Epithelial cell of esophagus (primary cell): Measurements from ENCODE around the gene CYP4F3.

Source experiments
- DNase-seq: peaks from one replicate; pipeline ENCODE4 v3.0.0; 2010; ENCODE audit warnings: low read depth
- H3K4me3 ChIP-seq: 2 replicates; pipeline ENCODE4 v1.5.1; 2011; ENCODE audit warnings: mild to moderate bottlenecking, low read length, control low read depth
- CTCF ChIP-seq: IDR thresholded peaks from 2 replicates; pipeline ENCODE4 v1.5.1; 2011; ENCODE audit warnings: low read depth, mild to moderate bottlenecking, low read length, control low read depth, inconsistent platforms; ENCODE audit not compliant: insufficient read depth; ENCODE audit errors: missing control alignments

CYP4F3 gene

GRCh38 chr19:15621801-15622200, 18.9 kb upstream of the CYP4F3 start:
- no peak for TF ChIP-seq CTCF
- H3K4me3 ChIP-seq, result no peak overlapping the region
- no peak for DNase-seq

GRCh38 chr19:15622991-15623390, 17.7 kb upstream of the CYP4F3 start:
- H3K4me3 ChIP-seq, result no peak overlapping the region
- DNase-seq, result peak; percentile 22
- TF ChIP-seq CTCF, result no peak

GRCh38 chr19:15623711-15624318, 16.9 kb upstream of the CYP4F3 start:
- H3K4me3 ChIP-seq, result no peak overlapping the region
- TF ChIP-seq CTCF, result no peak
- no peak for DNase-seq

- TF ChIP-seq CTCF, result no peak
- no peak for DNase-seq
Measured at GRCh38 chr19:15628236-15629002, 12.3 kb upstream of the CYP4F3 start.

GRCh38 chr19:15629003-15629880, 11.5 kb upstream of the CYP4F3 start:
- peak; percentile 87 for TF ChIP-seq CTCF
- peak; percentile 75 for DNase-seq
- H3K4me3 ChIP-seq, result no peak overlapping the region

More at GRCh38 chr19:15628236-15629002, 12.3 kb upstream of the CYP4F3 start:
- no peak overlapping the region for H3K4me3 ChIP-seq

- no peak overlapping the region for H3K4me3 ChIP-seq
- no peak for DNase-seq
- peak; percentile 45 for TF ChIP-seq CTCF
Measured at GRCh38 chr19:15631817-15632216, 8.9 kb upstream of the CYP4F3 start.
